Suprapubic skin (tissue), 4 donors: ENCODE measurements around the gene C17orf107. TPM values are rescaled to one million over a fixed set of nuclear protein-coding genes. Genes with fewer than 3 reads are reported as not detected.

Experiments
- DNase-seq, 2 donors: peaks; one replicate each; pipeline ENCODE4 v3.0.0-alpha.2; 2019; ENCODE audit warnings: low spot score in 2 of 2
- H3K27ac ChIP-seq: fragments of 200-600 bp; sonication (generic); one replicate; pipeline ENCODE4 v1.5.1; 2019
- H3K27me3 ChIP-seq: fragments of 200-600 bp; sonication (generic); one replicate; pipeline ENCODE4 v1.5.1; 2019
- H3K36me3 ChIP-seq: fragments of 200-600 bp; sonication (generic); one replicate; pipeline ENCODE4 v1.5.1; 2019
- H3K4me1 ChIP-seq: fragments of 200-600 bp; sonication (generic); one replicate; pipeline ENCODE4 v1.5.1; 2019
- H3K4me3 ChIP-seq: fragments of 200-600 bp; sonication (generic); one replicate; pipeline ENCODE4 v1.5.1; 2019; ENCODE audit warnings: mild to moderate bottlenecking
- H3K9me3 ChIP-seq: fragments of 200-600 bp; sonication (generic); one replicate; pipeline ENCODE4 v1.5.1; 2019
- EP300 ChIP-seq: sonication (generic); formaldehyde crosslinking; IDR thresholded peaks from one replicate; pipeline ENCODE4 v1.6.1; 2017; ENCODE audit warnings: antibody characterized with exemption
- POLR2A ChIP-seq, 2 donors: fragments of 450-650 bp; IDR thresholded peaks; one replicate each; pipeline ENCODE4 v1.6.1; 2017; ENCODE audit warnings: antibody characterized with exemption in 2 of 2, mild to moderate bottlenecking in 2 of 2, moderate library complexity in 2 of 2
- POLR2AphosphoS5 ChIP-seq, 3 donors: sonication (generic); formaldehyde crosslinking; IDR thresholded peaks; one replicate each; pipeline ENCODE4 v1.6.1; 2017; ENCODE audit warnings: antibody characterized with exemption in 3 of 3
- WGBS: methylation state at CpG from one replicate; pipeline ENCODE4 v1.1.5; 2018; 5-methylcytosine and 5-hydroxymethylcytosine counted together
- total RNA-seq, 4 donors: library from RNA; depleted of rRNA; stranded (reverse); fragments of >200 nt; gene quantifications; one replicate each; pipeline ENCODE4 v1.1.0, GENCODE V29; 2016
- TF ChIP-seq, protein P1 (sequence below), 2 donors: fragments of 200-600 bp in 1 of 2; fragments of 450-650 bp in 1 of 2; sonication (generic) in 1 of 2; IDR thresholded peaks; one replicate each; pipeline ENCODE4 v1.5.1; 2016 to 2019; ENCODE audit warnings: antibody characterized with exemption in 2 of 2, mild to moderate bottlenecking in 1 of 2, moderate library complexity in 1 of 2

The C17orf107 gene
- total RNA-seq, 4 donors from 2014 or later: 3.7 to 9.8 (median 7.5) TPM

DNA sequence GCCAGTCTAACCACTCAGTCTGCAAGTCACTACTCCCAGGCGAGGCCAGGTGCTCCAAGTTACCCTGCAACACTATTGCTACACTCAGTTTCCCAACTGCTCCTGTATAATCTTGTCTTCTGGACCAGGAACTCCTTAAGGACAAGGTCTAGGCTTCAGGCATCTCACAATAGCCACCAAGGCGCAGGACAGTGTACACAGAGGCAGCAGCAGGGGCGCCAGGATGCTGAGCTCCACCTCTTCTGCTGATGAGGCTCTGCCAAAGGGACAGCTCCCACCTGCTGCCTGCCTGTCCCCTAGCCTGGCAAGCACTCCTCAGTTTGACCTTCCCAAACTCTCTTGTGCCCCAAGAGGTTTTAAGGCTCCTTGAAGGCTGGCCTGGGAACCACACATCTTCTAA lies 37.1 kb downstream of the C17orf107 start:
- no peaks in the 10 kb centered on the region for H3K27me3 ChIP-seq
- no peak overlapping the region for H3K4me3 ChIP-seq
- TF ChIP-seq POLR2AphosphoS5 (IDR thresholded peaks at IDR 0.05): no peak
- TF ChIP-seq, protein P1, sequence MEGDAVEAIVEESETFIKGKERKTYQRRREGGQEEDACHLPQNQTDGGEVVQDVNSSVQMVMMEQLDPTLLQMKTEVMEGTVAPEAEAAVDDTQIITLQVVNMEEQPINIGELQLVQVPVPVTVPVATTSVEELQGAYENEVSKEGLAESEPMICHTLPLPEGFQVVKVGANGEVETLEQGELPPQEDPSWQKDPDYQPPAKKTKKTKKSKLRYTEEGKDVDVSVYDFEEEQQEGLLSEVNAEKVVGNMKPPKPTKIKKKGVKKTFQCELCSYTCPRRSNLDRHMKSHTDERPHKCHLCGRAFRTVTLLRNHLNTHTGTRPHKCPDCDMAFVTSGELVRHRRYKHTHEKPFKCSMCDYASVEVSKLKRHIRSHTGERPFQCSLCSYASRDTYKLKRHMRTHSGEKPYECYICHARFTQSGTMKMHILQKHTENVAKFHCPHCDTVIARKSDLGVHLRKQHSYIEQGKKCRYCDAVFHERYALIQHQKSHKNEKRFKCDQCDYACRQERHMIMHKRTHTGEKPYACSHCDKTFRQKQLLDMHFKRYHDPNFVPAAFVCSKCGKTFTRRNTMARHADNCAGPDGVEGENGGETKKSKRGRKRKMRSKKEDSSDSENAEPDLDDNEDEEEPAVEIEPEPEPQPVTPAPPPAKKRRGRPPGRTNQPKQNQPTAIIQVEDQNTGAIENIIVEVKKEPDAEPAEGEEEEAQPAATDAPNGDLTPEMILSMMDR (IDR thresholded peaks at IDR 0.05): no peak
- no peak for TF ChIP-seq POLR2A (IDR thresholded peaks at IDR 0.05)
- TF ChIP-seq EP300: no peak
- peaks cover 34% of the 10 kb centered on the region for H3K4me1 ChIP-seq
- no peak for DNase-seq
- no peaks in the 10 kb centered on the region for H3K9me3 ChIP-seq
- 81% methylated on average over 3 of the region's 3 CpGs for WGBS
- peaks cover 25% of the 10 kb centered on the region for H3K36me3 ChIP-seq
- H3K27ac ChIP-seq: no peak overlapping the region

DNA sequence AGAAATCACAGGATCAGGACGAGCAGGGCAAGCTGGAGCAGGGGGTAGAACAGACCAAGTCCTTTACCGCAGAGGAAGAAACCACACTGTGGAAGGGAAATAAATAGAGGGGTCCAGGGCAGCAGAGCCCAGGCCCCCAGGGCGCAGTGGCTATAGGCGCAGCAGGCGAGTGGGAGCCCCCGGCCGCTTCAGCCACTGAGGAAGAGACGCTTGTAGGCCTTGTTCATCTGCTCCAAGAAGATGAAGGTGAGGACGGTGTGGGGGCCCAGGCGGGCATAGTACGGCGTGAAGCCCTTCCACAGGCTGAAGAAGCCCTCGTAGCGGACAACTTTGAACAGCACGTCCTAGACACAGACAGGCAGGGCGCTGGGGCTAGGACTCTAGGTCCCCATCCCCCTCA lies 38.2 kb downstream of the C17orf107 start:
- 94% methylated on average over 15 of the region's 16 CpGs for WGBS
- TF ChIP-seq POLR2A (IDR thresholded peaks at IDR 0.05): no peak
- no peak for TF ChIP-seq POLR2AphosphoS5 (IDR thresholded peaks at IDR 0.05)
- TF ChIP-seq EP300: no peak
- TF ChIP-seq, protein P1 (IDR thresholded peaks at IDR 0.05): no peak
- Histone ChIP-seq H3K27ac (no peak overlapping the region), H3K9me3 (no peaks in the 10 kb centered on the region), H3K36me3 (peaks cover 31% of the 10 kb centered on the region), H3K4me3 (no peak overlapping the region), H3K4me1 (peaks cover 45% of the 10 kb centered on the region), H3K27me3 (no peaks in the 10 kb centered on the region)
- no peak for DNase-seq

DNA sequence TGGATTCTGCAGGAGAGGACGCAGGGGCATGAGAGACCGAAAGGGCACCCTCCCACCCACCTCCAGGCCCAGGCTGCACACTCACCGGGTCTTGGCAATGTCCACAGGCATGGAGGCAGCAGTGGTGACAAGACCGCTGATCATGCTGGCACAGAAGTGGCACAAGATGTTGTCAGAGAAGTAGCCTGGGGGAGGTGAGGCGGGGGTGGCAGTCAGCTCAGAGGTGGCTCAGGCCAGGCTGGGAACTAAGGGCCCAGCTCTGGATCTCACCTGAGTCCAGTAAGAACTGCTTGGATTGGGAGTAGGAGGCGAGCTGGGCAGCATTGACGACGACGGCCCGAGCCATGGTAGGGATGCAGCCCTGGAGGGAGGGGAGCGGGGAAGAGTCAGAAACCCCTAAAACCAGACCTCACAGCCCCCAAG lies 38.7 kb downstream of the C17orf107 start:
- Histone ChIP-seq H3K36me3 (peaks cover 36% of the 10 kb centered on the region), H3K27me3 (no peaks in the 10 kb centered on the region), H3K4me3 (peak overlapping the region; percentile 68), H3K27ac (no peak overlapping the region), H3K9me3 (no peaks in the 10 kb centered on the region), H3K4me1 (peaks cover 51% of the 10 kb centered on the region)
- TF ChIP-seq POLR2AphosphoS5 (IDR thresholded peaks at IDR 0.05) (no peak), POLR2A (IDR thresholded peaks at IDR 0.05) (no peak), EP300 (no peak)
- TF ChIP-seq, protein P1 (IDR thresholded peaks at IDR 0.05): no peak
- WGBS: 89% methylated on average over 9 of the region's 11 CpGs
- no peak for DNase-seq

DNA sequence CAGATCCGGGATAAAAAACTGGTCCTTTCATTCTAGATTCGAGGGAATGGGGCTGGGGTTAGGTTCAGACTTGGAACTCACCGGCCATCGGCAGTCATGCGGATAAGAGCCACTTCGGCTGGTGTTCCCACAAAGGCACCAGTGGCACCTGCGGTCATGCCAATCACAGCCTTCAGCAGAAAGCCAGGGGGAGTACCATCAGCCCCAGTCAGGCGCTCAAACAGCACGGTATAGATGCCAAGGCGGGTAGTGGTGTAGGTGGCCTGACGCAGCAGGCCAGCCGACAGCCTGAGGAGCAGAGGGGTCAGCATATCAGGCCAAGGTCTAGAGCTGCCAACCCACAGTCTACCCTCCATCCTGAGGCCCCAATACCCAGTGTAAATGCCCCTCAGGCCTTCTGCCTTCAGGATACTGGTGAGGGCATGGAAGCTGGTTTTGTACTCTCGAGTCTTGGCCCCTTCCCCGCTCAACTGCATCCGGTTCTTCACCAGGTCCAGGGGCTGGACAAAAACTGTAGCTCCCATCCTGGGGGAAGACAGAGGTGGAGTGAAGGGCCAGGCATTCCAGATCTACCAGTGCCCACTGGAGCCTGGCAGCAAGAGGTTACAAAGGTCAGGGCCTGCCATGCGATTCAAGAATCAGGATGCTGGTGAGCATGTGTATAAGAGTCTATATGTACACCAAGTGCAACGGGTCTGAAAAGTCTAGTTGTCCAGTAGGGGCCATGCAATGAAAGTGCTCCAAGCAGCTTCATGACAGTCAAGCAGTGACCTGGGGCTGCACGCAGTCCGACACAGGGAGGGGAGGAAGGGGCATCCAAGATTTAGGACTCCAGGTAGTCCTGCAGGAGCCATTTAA lies 39.6 kb downstream of the C17orf107 start:
- Histone ChIP-seq H3K27ac (peak overlapping the region; percentile 96), H3K4me3 (peak overlapping the region; percentile 68), H3K9me3 (no peaks in the 10 kb centered on the region), H3K4me1 (peaks cover 53% of the 10 kb centered on the region), H3K27me3 (no peaks in the 10 kb centered on the region), H3K36me3 (peaks cover 44% of the 10 kb centered on the region)
- TF ChIP-seq EP300: no peak
- TF ChIP-seq, protein P1 (IDR thresholded peaks at IDR 0.05): no peak
- no peak for TF ChIP-seq POLR2AphosphoS5 (IDR thresholded peaks at IDR 0.05)
- no peak for TF ChIP-seq POLR2A (IDR thresholded peaks at IDR 0.05)
- 59% methylated on average over 16 of the region's 19 CpGs for WGBS
- DNase-seq: no peak

DNA sequence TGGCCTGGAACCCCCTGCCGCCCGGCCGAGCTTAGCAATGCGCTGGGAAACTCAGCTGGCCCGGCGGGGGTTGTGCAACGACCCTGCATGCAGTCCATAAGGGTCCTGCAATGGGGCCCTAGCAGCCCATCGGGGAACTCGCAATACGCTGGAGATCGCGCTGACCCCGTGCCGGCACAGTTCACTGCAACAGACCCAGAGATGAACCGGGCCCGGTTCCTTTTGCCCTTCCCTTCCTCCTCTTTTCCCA lies 40.1 kb downstream of the C17orf107 start:
- 1% methylated on average over 16 of the region's 16 CpGs for WGBS
- H3K4me1 ChIP-seq: peaks cover 54% of the 10 kb centered on the region

More for the DNA sequence above, 40.1 kb downstream of the C17orf107 start:
- Histone ChIP-seq H3K9me3 (no peaks in the 10 kb centered on the region), H3K4me3 (peak overlapping the region; percentile 68), H3K36me3 (peaks cover 49% of the 10 kb centered on the region), H3K27ac (peak overlapping the region; percentile 96), H3K27me3 (no peaks in the 10 kb centered on the region)
- peak in 1 of 2 donors; percentile 84 for DNase-seq
- TF ChIP-seq EP300: no peak
- TF ChIP-seq POLR2A (IDR thresholded peaks at IDR 0.05): no peak
- TF ChIP-seq, protein P1 (IDR thresholded peaks at IDR 0.05): no peak
- no peak for TF ChIP-seq POLR2AphosphoS5 (IDR thresholded peaks at IDR 0.05)
